Fibroblast of upper back skin (primary cell): ENCODE results near the gene EBF4.
"Not testable (repeated sequence)": the region's sequence is repeated elsewhere in the genome, so short reads cannot be mapped to it uniquely, and the experiment has no call there.

ENCODE experiments used
- DNase-seq: peaks from one replicate; pipeline ENCODE4 v3.0.0-alpha.2; 2013

EBF4 gene

GRCh38 chr20:2760297-2760951 is 67.8 kb downstream of the EBF4 start:
- DNase-seq, result no peak

- DNase-seq, result no peak
These were observed 68.3 kb downstream of the EBF4 start for GRCh38 chr20:2760952-2761305.

GRCh38 chr20:2761885-2762284 is 69.3 kb downstream of the EBF4 start:
- no peak for DNase-seq

- DNase-seq, result no peak
These were observed 70.1 kb downstream of the EBF4 start for GRCh38 chr20:2762578-2763131.

- DNase-seq, result no peak
These were observed 70.6 kb downstream of the EBF4 start for GRCh38 chr20:2763186-2763585.

- peak; percentile 38 for DNase-seq
These were observed 75.4 kb downstream of the EBF4 start for GRCh38 chr20:2767768-2768631.

- DNase-seq, result no peak
These were observed 76.0 kb downstream of the EBF4 start for GRCh38 chr20:2768632-2769015.

GRCh38 chr20:2770091-2770490 is 77.5 kb downstream of the EBF4 start:
- not testable (repeated sequence) for DNase-seq

- DNase-seq, result peak; percentile 10
These were observed 79.1 kb downstream of the EBF4 start for GRCh38 chr20:2771631-2772080.

- DNase-seq, result no peak
These were observed 81.2 kb downstream of the EBF4 start for GRCh38 chr20:2773812-2774211.

GRCh38 chr20:2775139-2775538 is 82.6 kb downstream of the EBF4 start:
- peak; percentile 36 for DNase-seq

GRCh38 chr20:2778602-2779321 is 86.2 kb downstream of the EBF4 start:
- no peak for DNase-seq

- no peak for DNase-seq
These were observed 88.4 kb downstream of the EBF4 start for GRCh38 chr20:2780948-2781347.

GRCh38 chr20:2783908-2784566 is 91.5 kb downstream of the EBF4 start:
- no peak for DNase-seq

GRCh38 chr20:2793471-2793870 is 100.9 kb downstream of the EBF4 start:
- DNase-seq, result no peak

GRCh38 chr20:2794202-2794748 is 101.7 kb downstream of the EBF4 start:
- DNase-seq, result no peak

- DNase-seq, result no peak
These were observed 102.4 kb downstream of the EBF4 start for GRCh38 chr20:2794866-2795447.

- DNase-seq, result no peak
These were observed 102.9 kb downstream of the EBF4 start for GRCh38 chr20:2795451-2795850.

- DNase-seq, result no peak
These were observed 103.6 kb downstream of the EBF4 start for GRCh38 chr20:2796011-2796660.

- no peak for DNase-seq
These were observed 104.8 kb downstream of the EBF4 start for GRCh38 chr20:2797136-2797983.
